Urothelium cell line (cell line): Measurements from ENCODE around the gene TRIM15.
"Not testable (repeated sequence)": the region's sequence is repeated elsewhere in the genome, so short reads cannot be mapped to it uniquely, and the experiment has no call there.

ENCODE experiments used
- DNase-seq: peaks from one replicate; pipeline ENCODE4 v3.0.0; 2011; ENCODE audit warnings: low spot score, mixed read lengths
- FAIRE-seq: peaks from 2 replicates; lab custom pipeline; 2011; peaks lifted over from hg19 to GRCh38; lab: Jason Lieb, UNC

TRIM15 gene

DNA sequence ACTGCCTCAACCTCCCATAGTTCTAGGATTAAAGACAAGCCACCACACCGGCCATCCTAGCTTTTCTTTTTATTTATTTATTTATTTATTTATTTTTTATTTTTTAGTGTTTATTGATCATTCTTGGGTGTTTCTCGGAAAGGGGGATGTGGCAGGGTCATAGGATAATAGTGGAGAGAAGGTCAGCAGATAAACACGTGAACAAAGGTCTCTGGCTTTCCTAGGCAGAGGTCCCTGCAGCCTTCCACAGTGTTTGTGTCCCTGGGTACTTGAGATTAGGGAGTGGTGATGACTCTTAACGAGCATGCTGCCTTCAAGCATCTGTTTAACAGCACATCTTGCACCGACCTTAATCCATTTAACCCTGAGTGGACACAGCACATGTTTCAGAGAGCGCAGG is 58.0 kb downstream of the TRIM15 start:
- not testable (repeated sequence) for DNase-seq, FAIRE-seq

GRCh38 chr6:30221956-30222355 is 58.6 kb downstream of the TRIM15 start:
- FAIRE-seq, DNase-seq: not testable (repeated sequence)
